ENCODE data around the gene NCF4.

NCF4 gene

DNA sequence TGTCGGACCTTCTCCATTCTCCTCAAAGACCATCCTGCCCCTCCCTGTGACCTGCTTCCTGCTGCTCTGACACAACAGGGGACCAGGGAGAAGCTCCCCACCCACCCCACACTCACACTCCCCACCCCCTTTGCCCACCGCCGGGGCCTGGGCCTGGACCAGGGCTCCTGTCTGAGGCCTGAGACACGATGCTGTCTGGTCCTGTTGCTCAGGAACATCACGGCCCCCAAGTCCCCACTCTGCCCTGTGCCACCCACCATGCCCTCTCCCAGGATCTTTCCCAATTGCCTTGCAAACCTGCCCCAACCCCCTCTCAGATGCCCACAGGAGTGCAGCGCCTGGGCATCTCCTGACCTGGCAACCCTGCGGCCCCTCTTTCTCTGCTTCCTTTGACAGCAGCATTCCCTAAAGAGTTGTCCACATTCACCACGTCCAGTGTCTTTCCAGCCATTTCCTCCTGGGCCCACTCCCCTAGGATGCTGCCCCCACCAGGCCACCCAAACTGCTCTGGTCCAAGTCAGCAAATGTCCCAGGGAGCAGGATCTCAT lies 63.4 kb downstream of the NCF4 start:
- DNase-seq = no peak

DNA sequence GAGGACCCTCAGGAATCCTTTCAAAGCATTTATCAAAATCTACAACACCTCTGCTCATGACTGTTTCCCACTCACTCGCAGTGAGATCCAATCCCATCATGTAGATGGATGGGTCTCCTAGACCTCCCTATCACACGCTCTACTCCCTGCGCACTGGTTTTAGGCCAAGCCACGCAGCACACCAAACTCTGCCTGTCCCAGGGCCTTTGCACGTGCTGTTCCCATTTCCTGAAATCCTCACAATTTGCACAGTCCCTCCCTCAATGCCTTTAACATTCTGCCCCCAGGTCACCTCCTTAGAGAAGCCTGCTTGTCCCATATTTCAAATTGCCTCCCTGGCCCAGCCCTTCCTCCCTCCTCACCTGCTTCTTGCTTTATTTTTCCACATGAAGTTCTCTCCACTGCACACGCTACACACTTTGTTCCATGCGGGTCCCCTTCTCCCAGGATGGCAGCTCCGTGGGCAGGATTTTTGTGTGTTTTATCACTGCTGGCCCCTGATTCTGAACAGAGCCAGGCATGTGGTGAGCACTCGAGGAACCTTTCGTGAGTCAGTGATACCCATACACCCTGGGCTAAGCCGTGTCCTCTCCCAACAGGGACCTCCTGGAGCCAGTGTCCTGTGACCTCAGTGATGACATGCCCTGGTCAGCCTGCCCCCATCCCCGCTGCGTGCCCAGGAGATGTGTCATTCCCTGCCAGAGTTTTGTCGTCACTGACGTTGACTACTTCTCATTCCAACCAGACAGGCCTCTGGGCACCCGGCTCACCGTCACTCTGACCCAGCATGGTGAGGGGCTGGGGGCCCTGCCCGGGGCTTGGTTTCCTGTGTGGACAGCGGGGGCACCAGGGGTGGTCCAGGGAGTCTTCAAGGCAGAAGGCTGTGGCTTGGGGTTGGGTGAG lies 64.8 kb downstream of the NCF4 start:
- DNase-seq = no peak

DNA sequence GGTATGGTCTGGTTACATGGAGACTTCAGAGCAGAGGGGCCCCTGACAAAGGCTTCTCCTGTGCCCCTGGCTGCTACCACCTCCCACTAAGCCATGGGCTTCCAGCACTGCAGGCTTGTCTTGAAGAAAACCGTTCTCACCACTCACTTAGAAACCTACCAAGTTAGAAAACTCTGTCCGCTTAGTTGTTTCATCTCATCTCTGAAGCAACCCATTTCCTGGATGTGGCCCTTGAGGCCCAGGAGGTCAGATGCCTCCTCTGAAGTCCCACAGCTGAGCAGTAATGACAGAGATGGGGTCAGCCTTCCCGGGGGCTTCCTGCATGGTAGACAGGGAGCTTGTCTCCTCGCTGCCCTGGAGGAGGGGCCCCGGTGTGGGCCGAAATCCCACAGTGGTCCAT lies 65.5 kb downstream of the NCF4 start:
- DNase-seq = no peak

DNA sequence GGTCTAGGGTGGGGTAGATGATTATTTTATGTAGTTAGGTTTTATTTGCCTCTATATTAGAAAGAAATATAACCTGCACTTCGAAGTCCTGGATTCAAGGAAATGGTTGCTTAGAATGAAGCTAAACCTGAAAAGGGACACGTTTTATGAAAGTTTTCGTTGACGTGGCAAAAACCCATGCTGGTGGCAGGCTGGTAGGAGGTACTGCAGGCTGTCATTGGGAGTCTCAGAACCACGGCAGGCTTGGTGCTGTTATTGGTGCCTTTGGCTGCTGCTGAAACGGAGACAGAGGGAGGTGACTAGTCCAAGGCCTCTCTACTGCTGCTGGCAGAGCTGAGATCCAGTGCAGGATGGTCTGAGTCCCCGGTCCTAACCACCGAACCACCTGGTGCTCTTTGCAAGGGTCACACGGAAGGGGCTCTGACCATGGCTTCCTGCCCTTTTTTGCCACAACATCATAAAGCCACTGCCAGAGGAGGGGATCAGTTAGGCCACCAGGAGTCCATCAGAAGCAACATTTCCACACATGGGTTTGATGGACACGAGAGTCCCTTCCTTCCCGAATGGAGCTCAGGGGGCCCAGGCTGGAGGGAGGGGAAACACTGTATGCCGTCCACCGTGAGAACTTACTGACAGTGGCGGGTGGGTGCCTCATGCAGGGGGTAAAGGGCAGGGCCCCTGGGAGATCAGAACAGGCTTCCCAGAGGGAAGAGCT lies 66.1 kb downstream of the NCF4 start:
- no peak for DNase-seq
